ENCODE data around the gene OR51V1.

The OR51V1 gene

DNA sequence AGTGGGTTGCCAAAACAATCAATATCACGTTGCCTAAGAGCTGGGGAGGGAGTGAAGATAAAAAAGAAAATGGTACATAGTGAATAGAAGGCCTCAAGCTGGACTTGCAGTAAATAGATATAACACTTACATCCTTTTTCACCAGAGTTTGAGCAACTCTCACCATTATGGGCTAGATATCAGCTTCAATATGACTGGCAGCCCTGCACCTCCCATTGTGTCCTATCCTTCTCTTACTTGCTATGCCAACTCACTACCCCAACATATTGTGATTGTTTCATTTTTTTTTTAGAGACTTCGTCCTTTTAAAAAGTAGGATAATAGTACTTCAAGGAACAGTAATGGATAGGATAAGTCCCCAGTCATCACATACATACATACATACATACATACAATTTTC, 41.7 kb upstream of the OR51V1 start:
- no peak overlapping the region for H3K18ac ChIP-seq (ENCODE audit: low read depth in 1 of 2, low read length in 2 of 2)
- H2BK12ac ChIP-seq (ENCODE audit: low read length in 2 of 2), result no peak overlapping the region
- no peak for DNase-seq
- H2AFZ ChIP-seq (ENCODE audit: low read depth, low read length), result no peak overlapping the region
- no peaks in the 10 kb centered on the region for H3K27me3 ChIP-seq (ENCODE audit: control insufficient read depth in 1 of 2, insufficient read depth in 1 of 2, low read length in 2 of 2)
- no peak overlapping the region for H4K8ac ChIP-seq (ENCODE audit: low read length)
- no peak overlapping the region for H3K4me3 ChIP-seq (ENCODE audit: insufficient read depth in 1 of 2, low read depth in 1 of 2, low read length in 2 of 2)
- H3K4me2 ChIP-seq (ENCODE audit: low read length, poor library complexity, severe bottlenecking), result no peak overlapping the region
- no peak overlapping the region for H3K14ac ChIP-seq (ENCODE audit: low read length in 2 of 2)
- H2BK5ac ChIP-seq (ENCODE audit: low read depth, low read length, poor library complexity, severe bottlenecking), result no peak overlapping the region
- no peaks in the 10 kb centered on the region for H3K9me3 ChIP-seq (ENCODE audit: control insufficient read depth, low read length)
- H3K79me1 ChIP-seq (replicated peaks; ENCODE audit: low read length, poor library complexity, severe bottlenecking), result no peaks in the 10 kb centered on the region
- H3K9ac ChIP-seq (ENCODE audit: low read length), result no peak overlapping the region
- H3K4me1 ChIP-seq (ENCODE audit: control insufficient read depth, insufficient read depth, low read depth, low read length), result no peaks in the 10 kb centered on the region
- H3K23ac ChIP-seq (ENCODE audit: low read length in 2 of 2), result no peak overlapping the region
- no CpG with 5 or more reads among the region's 2 CpGs for WGBS
- no peak overlapping the region for H3K4ac ChIP-seq (ENCODE audit: low read depth in 1 of 2, low read length in 2 of 2)
- H2BK120ac ChIP-seq (ENCODE audit: low read depth, low read length), result no peak overlapping the region
- H3K27ac ChIP-seq (ENCODE audit: low read length, poor library complexity, severe bottlenecking), result no peak overlapping the region
- no peak overlapping the region for H2BK15ac ChIP-seq (ENCODE audit: low read depth, poor library complexity, severe bottlenecking)
- no peaks in the 10 kb centered on the region for H3K36me3 ChIP-seq (ENCODE audit: control insufficient read depth in 1 of 2, insufficient read depth in 2 of 2, low read depth in 1 of 2, low read length in 2 of 2)
- no peak overlapping the region for H4K91ac ChIP-seq (ENCODE audit: low read length)
- no peak overlapping the region for H2AK5ac ChIP-seq (ENCODE audit: low read length, severe bottlenecking)

DNA sequence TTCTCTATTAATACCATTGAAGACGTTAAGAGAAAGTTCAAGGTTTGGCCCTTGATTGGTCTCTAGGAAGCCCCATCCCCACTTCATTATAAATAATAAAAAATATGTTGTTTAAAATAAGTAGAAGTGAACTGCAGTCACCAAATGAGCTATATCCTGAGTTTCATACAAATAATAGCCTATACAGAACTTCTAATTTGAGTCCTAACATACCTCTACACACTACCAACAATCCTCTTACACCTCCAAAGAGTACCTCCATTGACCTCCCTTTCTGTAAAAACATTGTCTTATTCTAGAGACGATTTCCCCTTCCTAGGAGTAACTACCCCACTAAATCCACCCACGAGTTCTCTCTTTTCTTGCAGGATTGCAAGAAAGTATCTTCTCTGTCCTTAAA, 41.0 kb upstream of the OR51V1 start:
- H3K79me1 ChIP-seq (replicated peaks; ENCODE audit: low read length, poor library complexity, severe bottlenecking), result no peaks in the 10 kb centered on the region
- H4K8ac ChIP-seq (ENCODE audit: low read length), result no peak overlapping the region
- H3K27me3 ChIP-seq (ENCODE audit: control insufficient read depth in 1 of 2, insufficient read depth in 1 of 2, low read length in 2 of 2), result no peaks in the 10 kb centered on the region
- no peak overlapping the region for H2BK12ac ChIP-seq (ENCODE audit: low read length in 2 of 2)
- no peak overlapping the region for H2AK5ac ChIP-seq (ENCODE audit: low read length, severe bottlenecking)
- H3K9ac ChIP-seq (ENCODE audit: low read length), result no peak overlapping the region
- 94% methylated on average over 2 of the region's 3 CpGs for WGBS
- H3K4me3 ChIP-seq (ENCODE audit: insufficient read depth in 1 of 2, low read depth in 1 of 2, low read length in 2 of 2), result no peak overlapping the region
- no peaks in the 10 kb centered on the region for H3K4me1 ChIP-seq (ENCODE audit: control insufficient read depth, insufficient read depth, low read depth, low read length)
- no peak overlapping the region for H3K23ac ChIP-seq (ENCODE audit: low read length in 2 of 2)
- H3K14ac ChIP-seq (ENCODE audit: low read length in 2 of 2), result no peak overlapping the region
- no peak overlapping the region for H3K27ac ChIP-seq (ENCODE audit: low read length, poor library complexity, severe bottlenecking)
- no peak overlapping the region for H2BK120ac ChIP-seq (ENCODE audit: low read depth, low read length)
- H3K4me2 ChIP-seq (ENCODE audit: low read length, poor library complexity, severe bottlenecking), result no peak overlapping the region
- no peaks in the 10 kb centered on the region for H3K36me3 ChIP-seq (ENCODE audit: control insufficient read depth in 1 of 2, insufficient read depth in 2 of 2, low read depth in 1 of 2, low read length in 2 of 2)
- H2BK5ac ChIP-seq (ENCODE audit: low read depth, low read length, poor library complexity, severe bottlenecking), result no peak overlapping the region
- H3K4ac ChIP-seq (ENCODE audit: low read depth in 1 of 2, low read length in 2 of 2), result no peak overlapping the region
- H4K91ac ChIP-seq (ENCODE audit: low read length), result no peak overlapping the region
- DNase-seq, result no peak
- H2BK15ac ChIP-seq (ENCODE audit: low read depth, poor library complexity, severe bottlenecking), result no peak overlapping the region
- H3K9me3 ChIP-seq (ENCODE audit: control insufficient read depth, low read length), result no peaks in the 10 kb centered on the region
- H2AFZ ChIP-seq (ENCODE audit: low read depth, low read length), result no peak overlapping the region
- H3K18ac ChIP-seq (ENCODE audit: low read depth in 1 of 2, low read length in 2 of 2), result no peak overlapping the region

DNA sequence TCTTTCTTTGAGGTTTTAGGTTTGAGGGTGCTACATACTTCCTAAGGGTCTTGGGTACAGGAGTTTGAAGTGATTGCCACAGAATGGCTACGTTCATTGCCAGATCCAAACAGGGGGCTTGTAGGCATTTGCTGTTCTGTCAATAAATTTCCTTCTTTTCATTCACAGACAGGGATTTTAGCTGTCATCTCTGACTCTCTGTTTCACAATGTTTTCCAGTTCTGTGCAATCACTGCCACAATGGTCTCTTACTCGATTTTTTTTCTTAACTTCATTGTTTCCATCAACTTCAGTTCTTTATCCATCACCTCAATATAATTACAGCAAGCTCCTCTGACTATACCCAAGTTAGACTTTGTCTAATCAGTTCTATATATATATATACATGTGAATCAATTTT, 40.0 kb upstream of the OR51V1 start:
- no peak overlapping the region for H3K9ac ChIP-seq (ENCODE audit: low read length)
- no peak overlapping the region for H2AFZ ChIP-seq (ENCODE audit: low read depth, low read length)
- H3K4me3 ChIP-seq (ENCODE audit: insufficient read depth in 1 of 2, low read depth in 1 of 2, low read length in 2 of 2), result no peak overlapping the region
- H4K91ac ChIP-seq (ENCODE audit: low read length), result no peak overlapping the region
- H3K27me3 ChIP-seq (ENCODE audit: control insufficient read depth in 1 of 2, insufficient read depth in 1 of 2, low read length in 2 of 2), result no peaks in the 10 kb centered on the region
- H3K4me2 ChIP-seq (ENCODE audit: low read length, poor library complexity, severe bottlenecking), result no peak overlapping the region
- no peak overlapping the region for H3K18ac ChIP-seq (ENCODE audit: low read depth in 1 of 2, low read length in 2 of 2)
- H3K4me1 ChIP-seq (ENCODE audit: control insufficient read depth, insufficient read depth, low read depth, low read length), result no peaks in the 10 kb centered on the region
- no peak overlapping the region for H2BK5ac ChIP-seq (ENCODE audit: low read depth, low read length, poor library complexity, severe bottlenecking)
- H3K36me3 ChIP-seq (ENCODE audit: control insufficient read depth in 1 of 2, insufficient read depth in 2 of 2, low read depth in 1 of 2, low read length in 2 of 2), result no peaks in the 10 kb centered on the region
- no peak overlapping the region for H3K27ac ChIP-seq (ENCODE audit: low read length, poor library complexity, severe bottlenecking)
- H3K23ac ChIP-seq (ENCODE audit: low read length in 2 of 2), result no peak overlapping the region
- DNase-seq, result no peak
- H2BK120ac ChIP-seq (ENCODE audit: low read depth, low read length), result no peak overlapping the region
- 90% methylated on average over 2 of the region's 2 CpGs for WGBS
- H3K79me1 ChIP-seq (replicated peaks; ENCODE audit: low read length, poor library complexity, severe bottlenecking), result no peaks in the 10 kb centered on the region
- H3K9me3 ChIP-seq (ENCODE audit: control insufficient read depth, low read length), result no peaks in the 10 kb centered on the region
- no peak overlapping the region for H2AK5ac ChIP-seq (ENCODE audit: low read length, severe bottlenecking)
- no peak overlapping the region for H3K4ac ChIP-seq (ENCODE audit: low read depth in 1 of 2, low read length in 2 of 2)
- H2BK12ac ChIP-seq (ENCODE audit: low read length in 2 of 2), result no peak overlapping the region
- H4K8ac ChIP-seq (ENCODE audit: low read length), result no peak overlapping the region
- H3K14ac ChIP-seq (ENCODE audit: low read length in 2 of 2), result no peak overlapping the region
- H2BK15ac ChIP-seq (ENCODE audit: low read depth, poor library complexity, severe bottlenecking), result no peak overlapping the region

DNA sequence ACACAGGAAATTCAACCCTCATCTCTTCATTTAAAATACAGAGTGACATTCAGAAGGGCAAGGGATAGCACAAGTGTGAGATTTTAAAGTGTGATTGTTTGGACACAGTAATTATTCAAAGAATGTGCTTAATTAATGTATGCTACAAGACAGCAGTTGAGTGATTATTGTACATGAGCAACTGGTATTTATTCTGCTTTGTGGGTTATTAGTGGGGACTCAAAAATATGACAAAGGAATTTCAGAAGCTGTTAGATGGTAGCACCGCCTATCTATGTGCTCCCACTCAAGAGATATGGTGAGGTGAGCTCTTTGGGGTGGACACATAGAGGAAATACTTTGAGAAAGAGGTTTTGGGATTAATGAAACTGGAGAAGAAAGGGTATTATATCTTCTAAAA, 39.6 kb upstream of the OR51V1 start:
- no peak overlapping the region for H3K14ac ChIP-seq (ENCODE audit: low read length in 2 of 2)
- WGBS, result 100% methylated on average over 1 of the region's 1 CpG
- H3K27me3 ChIP-seq (ENCODE audit: control insufficient read depth in 1 of 2, insufficient read depth in 1 of 2, low read length in 2 of 2), result no peaks in the 10 kb centered on the region

More for the DNA sequence above, 39.6 kb upstream of the OR51V1 start:
- no peak overlapping the region for H3K23ac ChIP-seq (ENCODE audit: low read length in 2 of 2)
- H2BK5ac ChIP-seq (ENCODE audit: low read depth, low read length, poor library complexity, severe bottlenecking), result no peak overlapping the region
- no peaks in the 10 kb centered on the region for H3K9me3 ChIP-seq (ENCODE audit: control insufficient read depth, low read length)
- no peak overlapping the region for H3K18ac ChIP-seq (ENCODE audit: low read depth in 1 of 2, low read length in 2 of 2)
- H3K4me1 ChIP-seq (ENCODE audit: control insufficient read depth, insufficient read depth, low read depth, low read length), result no peaks in the 10 kb centered on the region
- no peak overlapping the region for H3K4me3 ChIP-seq (ENCODE audit: insufficient read depth in 1 of 2, low read depth in 1 of 2, low read length in 2 of 2)
- no peak overlapping the region for H2BK15ac ChIP-seq (ENCODE audit: low read depth, poor library complexity, severe bottlenecking)
- no peak overlapping the region for H3K27ac ChIP-seq (ENCODE audit: low read length, poor library complexity, severe bottlenecking)
- H2AK5ac ChIP-seq (ENCODE audit: low read length, severe bottlenecking), result no peak overlapping the region
- H2AFZ ChIP-seq (ENCODE audit: low read depth, low read length), result no peak overlapping the region
- DNase-seq, result no peak
- no peak overlapping the region for H2BK120ac ChIP-seq (ENCODE audit: low read depth, low read length)
- H3K79me1 ChIP-seq (replicated peaks; ENCODE audit: low read length, poor library complexity, severe bottlenecking), result no peaks in the 10 kb centered on the region
- no peak overlapping the region for H3K4me2 ChIP-seq (ENCODE audit: low read length, poor library complexity, severe bottlenecking)
- no peak overlapping the region for H2BK12ac ChIP-seq (ENCODE audit: low read length in 2 of 2)
- no peak overlapping the region for H4K91ac ChIP-seq (ENCODE audit: low read length)
- no peak overlapping the region for H4K8ac ChIP-seq (ENCODE audit: low read length)
- H3K4ac ChIP-seq (ENCODE audit: low read depth in 1 of 2, low read length in 2 of 2), result no peak overlapping the region
- H3K36me3 ChIP-seq (ENCODE audit: control insufficient read depth in 1 of 2, insufficient read depth in 2 of 2, low read depth in 1 of 2, low read length in 2 of 2), result no peaks in the 10 kb centered on the region
- H3K9ac ChIP-seq (ENCODE audit: low read length), result no peak overlapping the region
